Fibroblast of skin of back (primary cell): Measurements from ENCODE around the gene ENTHD1.
A peak's percentile ranks its signal among the peaks of the same experiment; 100 is the strongest.
"Not testable (repeated sequence)": the region's sequence is repeated elsewhere in the genome, so short reads cannot be mapped to it uniquely, and the experiment has no call there.

ENCODE experiments used
- DNase-seq: peaks from one replicate; pipeline ENCODE4 v3.0.0-alpha.2; 2013

Gene ENTHD1

GRCh38 chr22:39777716-39778454 is 115.7 kb downstream of the ENTHD1 start:
- DNase-seq: no peak

GRCh38 chr22:39776295-39777009 is 117.1 kb downstream of the ENTHD1 start:
- no peak for DNase-seq

GRCh38 chr22:39773976-39774539 is 119.5 kb downstream of the ENTHD1 start:
- DNase-seq: no peak

DNA sequence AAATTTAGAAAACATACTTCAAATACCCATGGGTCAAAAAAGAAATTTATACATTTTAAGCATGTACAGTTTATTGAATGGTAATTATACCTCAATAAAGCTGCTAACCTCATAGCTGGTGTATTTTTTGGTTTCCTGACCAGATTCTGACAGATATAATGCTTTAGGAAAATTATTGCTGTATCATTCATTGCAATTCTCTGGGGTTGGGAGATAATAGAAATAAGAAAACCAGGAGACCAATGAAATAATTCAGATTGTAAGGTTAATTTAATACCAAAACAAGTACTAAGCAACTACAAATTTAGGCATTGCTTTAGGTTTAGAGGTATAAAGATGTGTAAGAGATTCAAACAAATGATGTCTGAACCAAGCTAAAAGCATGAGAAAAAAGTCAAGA is 120.1 kb downstream of the ENTHD1 start:
- DNase-seq: no peak

DNA sequence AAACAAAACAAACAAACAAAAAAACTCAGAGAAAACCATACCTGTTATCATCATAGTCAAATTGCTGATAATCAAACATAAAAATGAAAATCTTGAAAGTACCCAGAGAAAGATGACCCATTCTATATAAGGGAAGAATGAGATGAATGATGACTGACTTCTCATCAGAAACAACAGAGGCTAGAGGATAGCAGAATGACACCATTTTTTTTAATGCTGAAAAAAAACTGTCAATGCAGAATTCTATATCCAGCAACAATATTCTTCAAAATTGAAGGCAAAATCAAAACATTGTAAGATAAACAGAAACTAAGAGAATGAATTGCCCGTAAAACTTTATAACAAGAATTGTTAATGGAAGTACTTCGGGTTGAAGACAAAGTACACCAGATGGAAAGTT is 122.1 kb downstream of the ENTHD1 start:
- no peak for DNase-seq

DNA sequence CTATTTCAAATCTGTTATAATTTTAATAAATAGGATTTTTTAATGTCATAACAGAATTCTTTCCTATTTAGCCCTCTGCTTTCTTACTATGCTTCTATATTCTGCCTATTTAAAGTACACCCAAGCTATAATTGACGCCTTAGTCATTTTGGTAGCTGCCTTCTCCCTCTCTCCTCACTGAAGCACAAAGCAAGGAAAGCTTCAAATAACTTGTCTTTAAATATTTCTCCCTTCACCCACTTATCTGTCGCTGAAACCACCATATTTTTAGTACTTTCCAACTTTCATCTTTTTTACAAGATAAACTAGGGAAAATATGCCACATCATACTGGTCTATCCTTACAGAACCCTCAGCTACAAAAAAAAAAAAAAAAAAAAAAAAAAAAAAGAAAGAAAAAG is 127.9 kb downstream of the ENTHD1 start:
- no peak for DNase-seq

DNA sequence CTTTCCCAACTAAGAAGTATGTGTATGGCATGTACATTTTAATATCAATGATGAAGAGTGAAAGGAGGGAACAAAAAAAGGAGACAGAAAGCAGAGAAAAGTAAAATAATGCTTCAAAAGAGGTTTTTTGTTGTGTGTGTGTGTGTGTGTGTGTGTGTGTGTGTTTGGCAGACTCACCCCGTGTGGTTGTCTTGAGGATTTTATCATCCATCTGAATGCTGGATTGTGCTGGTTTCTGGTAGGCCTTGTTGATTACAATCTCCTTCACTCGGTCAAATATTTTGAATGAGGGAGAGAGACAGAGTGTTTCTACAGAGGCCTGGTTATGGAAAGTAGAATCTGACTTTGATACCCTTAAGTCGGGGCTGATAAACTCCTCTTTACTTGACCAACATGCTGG is 128.5 kb downstream of the ENTHD1 start:
- no peak for DNase-seq

GRCh38 chr22:39763276-39763675 is 130.3 kb downstream of the ENTHD1 start:
- no peak for DNase-seq

DNA sequence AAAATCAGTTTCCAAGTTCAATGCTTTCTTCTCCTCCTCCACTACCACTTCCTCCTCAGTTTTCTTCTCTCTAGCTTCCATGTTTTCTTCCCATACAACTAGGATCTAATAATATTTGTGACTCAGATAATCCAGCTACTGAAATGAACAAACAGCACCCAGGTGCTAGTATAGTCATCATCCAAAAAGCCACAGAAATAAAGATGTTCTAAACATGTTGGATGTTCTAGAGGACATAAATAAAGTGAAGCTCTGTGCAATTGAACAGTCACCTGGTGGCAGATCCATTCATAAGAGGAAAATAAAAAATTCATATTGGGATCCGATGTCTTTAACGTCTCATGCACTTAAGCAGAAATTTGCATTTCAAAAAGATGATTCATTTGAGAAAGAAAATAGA is 142.8 kb downstream of the ENTHD1 start:
- no peak for DNase-seq

- no peak for DNase-seq
These were observed 144.7 kb downstream of the ENTHD1 start for GRCh38 chr22:39748877-39749276.

DNA sequence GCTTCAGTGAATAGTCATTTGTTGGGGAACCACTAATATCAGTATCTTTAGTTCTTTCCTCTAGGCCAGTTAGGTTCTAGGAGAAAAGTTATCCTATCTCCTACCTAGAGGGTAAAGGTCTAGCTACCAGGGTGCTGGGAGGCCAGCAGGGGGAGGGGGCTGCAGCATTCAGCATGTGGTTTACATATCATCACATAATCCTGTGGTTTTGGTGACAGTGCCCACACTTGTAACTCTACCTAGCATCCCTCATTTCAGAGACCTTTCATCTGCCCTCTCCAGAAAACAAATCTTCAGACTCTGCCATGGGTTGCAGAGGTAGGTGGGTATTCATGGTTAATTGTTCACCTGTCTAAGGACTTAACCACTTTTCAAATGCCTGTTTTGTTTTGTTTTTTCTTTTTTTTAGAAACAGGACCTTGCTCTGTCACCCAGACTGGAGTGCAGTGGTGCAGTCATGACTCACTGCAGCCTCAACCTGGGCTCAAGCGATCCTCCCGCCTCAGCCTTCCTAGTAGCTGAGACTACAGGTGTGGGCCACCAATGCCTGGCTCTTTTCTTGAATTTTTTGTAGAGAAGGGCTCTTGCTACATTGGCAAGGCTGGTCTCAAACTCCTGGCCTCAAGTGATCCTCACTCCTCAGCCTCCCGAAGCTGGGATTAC is 146.8 kb downstream of the ENTHD1 start:
- no peak for DNase-seq

- no peak for DNase-seq
These were observed 147.8 kb downstream of the ENTHD1 start for GRCh38 chr22:39745789-39746188.

GRCh38 chr22:39744353-39744752 is 149.2 kb downstream of the ENTHD1 start:
- DNase-seq: no peak

DNA sequence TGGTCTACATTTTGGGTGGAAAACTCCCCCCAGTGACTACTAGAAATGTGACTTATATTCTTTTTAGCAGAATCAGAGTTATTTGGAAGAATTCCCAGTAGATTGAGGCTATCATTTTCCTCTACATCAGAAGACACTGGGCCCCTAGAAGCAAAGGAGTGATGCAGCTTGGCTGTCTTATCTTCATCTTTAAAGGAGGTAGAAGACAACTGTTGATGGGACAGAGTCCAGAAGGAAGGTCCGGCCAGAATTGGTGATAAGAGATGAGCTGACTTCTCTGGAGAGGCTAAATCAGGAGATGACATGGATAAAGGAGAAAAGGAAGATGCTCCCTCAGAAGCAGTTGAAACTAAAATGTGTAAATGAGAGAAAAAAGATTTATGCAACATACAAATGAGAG is 149.6 kb downstream of the ENTHD1 start:
- no peak for DNase-seq

DNA sequence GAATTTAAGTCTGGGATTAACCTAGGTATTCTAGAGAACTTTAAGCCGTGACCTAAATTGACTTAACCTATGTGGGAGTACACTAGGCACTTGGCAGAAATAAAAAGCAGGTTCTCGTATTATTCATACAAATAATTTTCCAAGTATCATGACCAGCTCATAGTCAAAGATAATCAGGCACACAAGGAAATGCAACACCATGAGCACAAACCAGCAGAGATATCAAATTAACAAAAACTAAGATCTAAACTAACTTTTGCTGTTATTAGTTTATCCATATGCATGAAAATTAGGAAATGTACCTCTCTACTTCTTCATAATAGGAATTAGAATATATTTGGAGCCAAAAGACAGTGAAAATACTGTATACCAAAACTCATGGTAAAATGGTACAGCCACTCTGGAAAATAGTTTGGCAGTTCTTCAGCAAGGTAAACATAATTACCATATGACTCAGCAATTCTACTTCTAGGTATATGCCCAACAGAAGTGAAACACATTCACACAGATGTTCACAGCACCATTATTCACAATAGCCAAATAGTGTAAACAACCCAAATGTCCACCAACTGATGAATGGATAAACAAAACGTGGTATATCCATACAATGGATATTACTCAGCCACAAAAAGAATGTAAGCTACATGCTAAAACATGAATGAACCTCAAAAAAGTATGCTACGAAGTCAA is 154.1 kb downstream of the ENTHD1 start:
- DNase-seq: no peak

DNA sequence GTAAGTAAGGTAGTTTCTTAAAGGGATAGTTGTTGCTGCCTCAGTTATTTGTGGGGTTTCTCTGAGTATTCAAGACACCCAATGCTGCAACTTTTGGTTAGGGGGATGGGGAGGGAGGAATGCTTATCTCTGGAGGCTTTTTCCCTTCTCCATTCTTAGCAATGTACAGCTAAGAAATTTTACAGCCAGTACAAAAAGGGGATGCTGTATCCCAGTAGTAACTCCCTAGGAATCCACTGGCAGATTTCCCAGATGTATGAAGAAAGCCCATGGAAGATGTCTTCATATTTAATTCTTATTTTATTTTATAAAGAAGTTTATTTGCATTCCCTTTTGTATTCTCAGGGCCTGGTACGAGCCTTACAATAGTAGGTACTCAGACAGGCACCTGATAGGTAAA is 154.8 kb downstream of the ENTHD1 start:
- DNase-seq: peak; percentile 55

DNA sequence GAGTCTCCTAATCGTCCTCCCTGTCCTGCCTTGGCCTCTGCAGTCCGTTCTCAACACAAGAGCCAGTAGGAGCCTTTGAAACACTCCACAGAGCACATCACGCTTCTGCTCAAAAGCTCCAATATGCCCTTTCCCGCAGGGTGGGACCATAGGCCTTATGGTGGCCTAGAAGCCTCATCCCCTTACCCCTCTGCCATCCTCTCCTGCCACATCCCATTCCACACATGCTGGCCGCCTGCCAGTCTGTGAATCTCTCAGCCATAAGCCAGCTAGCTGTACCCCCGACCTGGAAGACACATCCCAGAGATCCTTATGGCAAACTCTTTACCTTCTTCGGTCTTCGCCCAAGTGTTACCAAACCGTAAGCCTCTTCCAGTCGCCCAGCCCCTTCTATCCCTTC is 157.8 kb downstream of the ENTHD1 start:
- no peak for DNase-seq

- no peak for DNase-seq
These were observed 158.7 kb downstream of the ENTHD1 start for GRCh38 chr22:39734866-39735265.

DNA sequence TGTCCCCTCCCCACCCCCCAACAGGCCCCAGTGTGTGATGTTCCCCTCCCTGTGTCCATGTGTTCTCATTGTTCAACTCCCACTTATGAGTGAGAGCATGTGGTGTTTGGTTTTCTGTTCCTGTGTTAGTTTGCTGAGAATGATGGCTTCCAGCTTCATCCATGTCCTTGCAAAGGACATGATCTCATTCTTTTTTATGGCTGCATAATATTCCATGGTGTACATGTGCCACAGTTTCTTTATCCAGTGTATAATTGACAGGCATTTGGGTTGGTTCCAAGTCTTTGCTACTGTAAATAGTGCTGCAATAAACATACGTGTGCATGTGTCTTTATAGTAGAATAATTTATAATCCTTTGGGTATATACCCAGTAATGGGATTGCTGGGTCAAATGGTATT is 159.5 kb downstream of the ENTHD1 start:
- DNase-seq: not testable (repeated sequence)

GRCh38 chr22:39733191-39733590 is 160.4 kb downstream of the ENTHD1 start:
- DNase-seq: no peak

GRCh38 chr22:39732625-39733024 is 160.9 kb downstream of the ENTHD1 start:
- DNase-seq: no peak

GRCh38 chr22:39731881-39732555 is 161.5 kb downstream of the ENTHD1 start:
- no peak for DNase-seq
